Stomach (tissue), 9 donors: Measurements from ENCODE around the gene EML4. TPM values are rescaled to one million over a fixed set of nuclear protein-coding genes. Genes with fewer than 3 reads are reported as not detected.

Experiments
- DNase-seq, 2 donors: peaks; one replicate each; pipeline versions ENCODE4 v3.0.0 to v3.0.0-alpha.2; 2013 to 2019
- H3K27ac ChIP-seq, 5 donors: fragments of 200-600 bp in 4 of 5; sonication (generic) in 4 of 5; one replicate each; pipeline ENCODE4 v1.5.1; 2013 to 2019; ENCODE audit warnings: mild to moderate bottlenecking in 1 of 5, moderate library complexity in 1 of 5
- H3K27me3 ChIP-seq, 3 donors: fragments of 200-600 bp; sonication (generic); one replicate each; pipeline ENCODE4 v1.5.1; 2017 to 2019; ENCODE audit warnings: mixed run types in 1 of 3
- H3K36me3 ChIP-seq, 4 donors: fragments of 200-600 bp; sonication (generic); 1 replicate in 3 of 4; 2 replicates in 1 of 4; pipeline ENCODE4 v1.5.1; 2016 to 2019
- H3K4me1 ChIP-seq, 4 donors: fragments of 200-600 bp; sonication (generic); one replicate each; pipeline ENCODE4 v1.5.1; 2016 to 2019
- H3K4me3 ChIP-seq, 4 donors: fragments of 200-600 bp; sonication (generic) in 3 of 4; one replicate each; pipeline ENCODE4 v1.5.1; 2016 to 2019; ENCODE audit warnings: mild to moderate bottlenecking in 1 of 4
- H3K9me3 ChIP-seq, 4 donors: fragments of 200-600 bp; sonication (generic); one replicate each; pipeline ENCODE4 v1.5.1; 2016 to 2019
- EP300 ChIP-seq: sonication (generic); formaldehyde crosslinking; IDR thresholded peaks from one replicate; pipeline ENCODE4 v1.6.1; 2017; ENCODE audit warnings: antibody characterized with exemption
- POLR2A ChIP-seq, 4 donors: fragments of 450-650 bp; IDR thresholded peaks; one replicate each; pipeline ENCODE4 v1.6.1; 2016; ENCODE audit warnings: antibody characterized with exemption in 4 of 4, control low read depth in 2 of 4, mild to moderate bottlenecking in 1 of 4, moderate library complexity in 1 of 4
- POLR2AphosphoS5 ChIP-seq, 3 donors: sonication (generic); formaldehyde crosslinking; IDR thresholded peaks; one replicate each; pipeline ENCODE4 v1.6.1; 2016; ENCODE audit warnings: antibody characterized with exemption in 3 of 3
- WGBS, 5 donors: extraction: QIAGEN DNeasy Blood & Tissue Kit in 3 of 5; methylation state at CpG; one replicate each; pipeline versions ENCODE4 v1.1.5 to v1.1.7; 2013 to 2018; 5-methylcytosine and 5-hydroxymethylcytosine counted together
- intact Hi-C: fragments of 100-400 bp; cut with DNase I; formaldehyde crosslinking; loops from one replicate; pipeline ENCODE4 v1.15.1; 2023; ENCODE audit warnings: low total_unique reads
- polyA plus RNA-seq, 3 donors: library from polyadenylated mRNA; stranded (reverse); fragments of 200-250 nt; gene quantifications; one replicate each; pipeline ENCODE4 v1.2.3, GENCODE V29; 2013
- total RNA-seq, 5 donors: library from RNA; depleted of rRNA; stranded (reverse); fragments of >200 nt; gene quantifications; one replicate each; pipeline versions ENCODE4 v1.1.0 to v1.2.3, GENCODE V29; 2014 to 2016
- TF ChIP-seq, protein P1 (sequence below), 7 experiments: fragments of 450-650 bp in 4 of 7; fragments of 200-600 bp in 3 of 7; sonication (generic) in 3 of 7; IDR thresholded peaks; one replicate each; pipeline ENCODE4 v1.5.1; 2016 to 2019; ENCODE audit warnings: antibody characterized with exemption in 7 of 7, control low read depth in 2 of 7, mild to moderate bottlenecking in 1 of 7
- donor health status: healthy with polysubstance abuse.
- donor health status: Bipolar disorder and iron deficiency.
- donor health status: healthy.

Gene EML4
- total and polyA plus RNA-seq, 8 donors, result 10.2 to 292 (median 28.6) TPM

- no peak for DNase-seq
- H3K36me3 ChIP-seq, result peaks cover 0 to 5% (median 0%) of the 10 kb centered on the region in 4 donors
- peak overlapping the region in 4 of 5 donors; percentile 93 to 96 (median 96) for H3K27ac ChIP-seq
- TF ChIP-seq, protein P1, sequence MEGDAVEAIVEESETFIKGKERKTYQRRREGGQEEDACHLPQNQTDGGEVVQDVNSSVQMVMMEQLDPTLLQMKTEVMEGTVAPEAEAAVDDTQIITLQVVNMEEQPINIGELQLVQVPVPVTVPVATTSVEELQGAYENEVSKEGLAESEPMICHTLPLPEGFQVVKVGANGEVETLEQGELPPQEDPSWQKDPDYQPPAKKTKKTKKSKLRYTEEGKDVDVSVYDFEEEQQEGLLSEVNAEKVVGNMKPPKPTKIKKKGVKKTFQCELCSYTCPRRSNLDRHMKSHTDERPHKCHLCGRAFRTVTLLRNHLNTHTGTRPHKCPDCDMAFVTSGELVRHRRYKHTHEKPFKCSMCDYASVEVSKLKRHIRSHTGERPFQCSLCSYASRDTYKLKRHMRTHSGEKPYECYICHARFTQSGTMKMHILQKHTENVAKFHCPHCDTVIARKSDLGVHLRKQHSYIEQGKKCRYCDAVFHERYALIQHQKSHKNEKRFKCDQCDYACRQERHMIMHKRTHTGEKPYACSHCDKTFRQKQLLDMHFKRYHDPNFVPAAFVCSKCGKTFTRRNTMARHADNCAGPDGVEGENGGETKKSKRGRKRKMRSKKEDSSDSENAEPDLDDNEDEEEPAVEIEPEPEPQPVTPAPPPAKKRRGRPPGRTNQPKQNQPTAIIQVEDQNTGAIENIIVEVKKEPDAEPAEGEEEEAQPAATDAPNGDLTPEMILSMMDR (IDR thresholded peaks at IDR 0.05), result no peak
- no peak for TF ChIP-seq EP300
- TF ChIP-seq POLR2A (IDR thresholded peaks at IDR 0.05), result no peak
- no peak for TF ChIP-seq POLR2AphosphoS5 (IDR thresholded peaks at IDR 0.05)
- H3K27me3 ChIP-seq, result no peaks in the 10 kb centered on the region
- intact Hi-C loops, result no loop called here
- WGBS, 5 donors, result 34 to 45% (median 39%) methylated on average over 6 of the region's 6 CpGs
- H3K4me1 ChIP-seq, result peaks cover 19 to 66% (median 45%) of the 10 kb centered on the region in 4 donors
- H3K4me3 ChIP-seq, result peak overlapping the region; percentile 77 to 91 (median 85)
- H3K9me3 ChIP-seq, result no peaks in the 10 kb centered on the region
Measured at GRCh38 chr2:42359304-42359964, 190.3 kb downstream of the EML4 start.

DNA sequence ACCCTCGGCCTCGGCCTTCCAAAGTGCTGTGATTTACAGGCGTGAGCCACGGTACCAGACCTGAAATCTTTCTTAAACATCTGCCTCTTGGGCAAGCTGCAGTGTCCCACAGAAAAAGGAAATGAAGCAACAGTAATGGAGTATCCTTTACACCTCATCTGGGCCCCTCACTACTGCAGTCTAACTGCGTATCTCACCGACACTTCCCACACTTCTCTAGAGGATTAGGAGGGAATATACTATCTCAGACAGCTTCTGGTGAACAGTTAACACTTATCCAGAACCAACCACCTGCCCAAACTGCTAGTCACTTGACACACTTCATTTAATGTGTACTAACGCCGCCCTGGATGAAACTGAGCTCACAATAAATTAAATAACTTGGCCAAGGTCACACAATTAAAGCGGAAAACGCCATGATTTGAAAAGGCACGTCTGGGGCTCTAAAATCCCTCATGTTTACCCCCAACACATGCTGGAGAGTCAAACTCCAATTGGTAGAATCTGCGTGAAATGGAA is 190.9 kb downstream of the EML4 start:
- WGBS, 5 donors, result 5 to 12% (median 10%) methylated on average over 12 of the region's 12 CpGs
- intact Hi-C loops, result no loop called here
- Histone ChIP-seq H3K36me3 (peaks cover 0 to 5% (median 0%) of the 10 kb centered on the region in 4 donors), H3K4me1 (peaks cover 19 to 60% (median 42%) of the 10 kb centered on the region in 4 donors), H3K4me3 (peak overlapping the region; percentile 77 to 91 (median 85)), H3K9me3 (no peaks in the 10 kb centered on the region), H3K27me3 (no peaks in the 10 kb centered on the region), H3K27ac (peak overlapping the region in 4 of 5 donors; percentile 93 to 96 (median 96))
- DNase-seq, result peak in 1 of 2 donors; percentile 46
- TF ChIP-seq POLR2A (IDR thresholded peaks at IDR 0.05) (no peak), POLR2AphosphoS5 (IDR thresholded peaks at IDR 0.05) (no peak), EP300 (no peak)
- TF ChIP-seq, protein P1 (IDR thresholded peaks at IDR 0.05), result no peak

DNA sequence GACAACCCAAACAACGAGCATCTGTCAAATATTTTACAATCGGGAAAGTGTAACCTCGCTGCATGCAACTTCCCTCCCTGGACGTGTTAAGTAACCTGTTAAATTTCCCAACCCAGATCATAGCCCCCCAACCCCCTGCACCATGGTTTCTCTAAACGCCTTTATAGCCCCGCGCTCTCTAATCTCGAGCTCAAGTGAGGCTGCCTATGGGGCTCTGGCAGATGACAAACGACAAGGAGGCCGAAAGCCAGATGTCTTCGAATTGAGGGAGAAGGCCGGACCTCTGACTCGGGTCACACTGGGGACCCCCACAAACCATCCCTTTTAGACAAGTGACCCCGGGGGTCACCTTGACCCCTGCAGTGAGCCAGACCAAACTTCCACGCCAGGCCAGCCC is 191.3 kb downstream of the EML4 start:
- DNase-seq, result no peak
- Histone ChIP-seq H3K9me3 (no peaks in the 10 kb centered on the region), H3K27ac (peak overlapping the region; percentile 93 to 96 (median 96)), H3K27me3 (no peaks in the 10 kb centered on the region), H3K4me1 (peaks cover 19 to 56% (median 40%) of the 10 kb centered on the region in 4 donors), H3K4me3 (peak overlapping the region; percentile 77 to 91 (median 85)), H3K36me3 (peaks cover 0 to 5% (median 0%) of the 10 kb centered on the region in 4 donors)
- intact Hi-C loops, result no loop called here
- TF ChIP-seq, protein P1 (IDR thresholded peaks at IDR 0.05), result no peak
- TF ChIP-seq POLR2AphosphoS5 (IDR thresholded peaks at IDR 0.05) (no peak), POLR2A (IDR thresholded peaks at IDR 0.05) (no peak), EP300 (no peak)
- 0 to 1% (median 0%) methylated on average over 15 of the region's 15 CpGs for WGBS, 5 donors

- Histone ChIP-seq H3K4me3 (peak within 1 kb of the TSS; percentile 77 to 91 (median 85)), H3K36me3 (peaks cover 0 to 5% (median 0%) of the 10 kb centered on the region in 4 donors), H3K27me3 (no peaks in the 10 kb centered on the region), H3K9me3 (no peaks in the 10 kb centered on the region), H3K27ac (peak within 1 kb of the TSS; percentile 93 to 96 (median 96)), H3K4me1 (peaks cover 19 to 52% (median 38%) of the 10 kb centered on the region in 4 donors)
- peak; percentile 49 to 88 (median 87) for TF ChIP-seq POLR2AphosphoS5 (IDR thresholded peaks at IDR 0.05)
- TF ChIP-seq EP300, result no peak
- TF ChIP-seq, protein P1 (IDR thresholded peaks at IDR 0.05), result peak in 2 of 7 experiments; percentile 9 to 12
- 0 to 1% (median 0%) methylated on average over 31 to 61 of the region's 61 CpGs for WGBS, 5 donors
- DNase-seq, result peak; percentile 96 to 99
- intact Hi-C loops, result no loop called here
Measured at GRCh38 chr2:42360890-42361727, 192.0 kb downstream of the EML4 start, which contains the start of gene COX7A2L. TSS of gene COX7A2L (minus strand) at chr2:42361217. CDS start at chr2:42361161, 56 bp downstream.
